ENCODE measurements around the gene PLCB1.

The PLCB1 gene

DNA sequence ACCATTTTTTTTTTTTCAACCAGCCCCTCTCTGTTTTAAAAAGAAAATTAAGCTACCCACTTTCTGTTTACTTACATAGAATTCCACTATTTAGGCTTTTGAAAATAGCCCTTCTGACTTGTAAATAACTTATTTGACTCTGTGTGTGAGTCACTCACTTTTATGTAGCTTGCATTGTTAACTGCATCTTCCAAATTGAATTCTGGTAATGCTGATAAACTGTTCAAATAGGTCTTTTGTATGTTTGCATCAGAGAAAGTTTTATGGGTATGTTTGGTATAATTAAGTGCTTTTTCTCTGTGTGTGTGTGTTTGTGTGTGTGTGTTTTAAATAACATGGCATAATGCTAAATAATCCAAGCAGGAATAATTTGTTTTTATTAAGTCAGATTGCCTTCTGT lies 360.1 kb downstream of the PLCB1 start:
- no peak overlapping the region for H2BK120ac ChIP-seq (ENCODE audit: low read depth, low read length)
- H3K14ac ChIP-seq (ENCODE audit: low read length): no peak overlapping the region
- no peak overlapping the region for H2AK5ac ChIP-seq (ENCODE audit: low read depth, low read length)
- H3K18ac ChIP-seq (ENCODE audit: low read length): no peak overlapping the region
- no peak overlapping the region for H3K27ac ChIP-seq (replicated peaks; ENCODE audit: low read length)
- H3K23ac ChIP-seq (ENCODE audit: low read depth, low read length, poor library complexity): no peak overlapping the region
- H3K9ac ChIP-seq (ENCODE audit: low read depth, low read length, poor library complexity): no peak overlapping the region
- H3K9me3 ChIP-seq (replicated peaks in 1 of 2; ENCODE audit: control insufficient read depth in 2 of 2, insufficient read depth in 1 of 2, low read depth in 1 of 2, low read length in 2 of 2): no peaks in the 10 kb centered on the region
- H2AFZ ChIP-seq (ENCODE audit: low read length): no peak overlapping the region
- H3K27me3 ChIP-seq (ENCODE audit: control insufficient read depth in 3 of 3, insufficient read depth in 3 of 3, low read depth in 1 of 3, low read length in 3 of 3): no peaks in the 10 kb centered on the region
- no peak for DNase-seq (ENCODE audit: low spot score)
- H3K79me1 ChIP-seq (ENCODE audit: low read depth, low read length): peaks cover 2% of the 10 kb centered on the region
- no peak overlapping the region for H2BK12ac ChIP-seq (ENCODE audit: low read length)
- H4K8ac ChIP-seq (ENCODE audit: low read depth, low read length): no peak overlapping the region
- no peak overlapping the region for H3K4ac ChIP-seq (ENCODE audit: low read length)
- H3K4me2 ChIP-seq (ENCODE audit: insufficient read depth, low read length, poor library complexity, severe bottlenecking): no peak overlapping the region
- no peak overlapping the region for H2BK5ac ChIP-seq (ENCODE audit: low read length)
- H3K4me1 ChIP-seq (ENCODE audit: control insufficient read depth in 2 of 2, insufficient read depth in 1 of 2, low read depth in 1 of 2, low read length in 2 of 2): peaks cover 0 to 2% of the 10 kb centered on the region in 2 donors
- no peaks in the 10 kb centered on the region for H3K36me3 ChIP-seq (replicated peaks in 1 of 2; ENCODE audit: control insufficient read depth in 2 of 2, insufficient read depth in 2 of 2, low read length in 2 of 2)
- no peak overlapping the region for H4K91ac ChIP-seq (ENCODE audit: low read depth, low read length, poor library complexity)
- H3K4me3 ChIP-seq (ENCODE audit: low read length in 2 of 2): no peak overlapping the region
- no peak overlapping the region for H2BK15ac ChIP-seq (ENCODE audit: low read length)

DNA sequence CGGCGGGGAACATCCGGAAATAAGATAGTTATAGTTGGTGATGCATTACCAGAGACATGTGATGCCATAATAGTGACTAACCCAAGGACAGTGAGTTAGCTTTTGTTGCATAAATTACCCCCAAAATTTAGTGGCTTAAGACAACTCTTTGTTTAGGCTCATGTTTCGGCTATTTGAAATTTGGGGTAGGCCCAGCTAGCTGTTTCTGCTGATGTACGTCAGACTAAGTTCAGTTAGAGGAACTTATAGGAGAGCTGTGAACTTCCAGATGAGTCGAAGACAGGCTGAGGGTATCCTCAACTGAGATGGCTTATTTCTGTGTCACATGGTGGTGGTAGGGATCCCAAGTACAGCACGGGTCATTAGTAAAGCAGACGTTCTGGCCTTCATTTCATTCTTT lies 366.5 kb downstream of the PLCB1 start:
- no peak overlapping the region for H2AK5ac ChIP-seq (ENCODE audit: low read depth, low read length)
- H4K91ac ChIP-seq (ENCODE audit: low read depth, low read length, poor library complexity): no peak overlapping the region
- no peak overlapping the region for H3K14ac ChIP-seq (ENCODE audit: low read length)
- H3K4ac ChIP-seq (ENCODE audit: low read length): no peak overlapping the region
- no peak overlapping the region for H3K27ac ChIP-seq (replicated peaks; ENCODE audit: low read length)
- no peaks in the 10 kb centered on the region for H3K27me3 ChIP-seq (ENCODE audit: control insufficient read depth in 3 of 3, insufficient read depth in 3 of 3, low read depth in 1 of 3, low read length in 3 of 3)
- no CpG with 5 or more reads among the region's 8 CpGs for WGBS, 2 donors (ENCODE audit: extremely low coverage in 2 of 2, insufficient read length in 2 of 2, insufficient replicate concordance in 1 of 2)
- no peak overlapping the region for H3K4me2 ChIP-seq (ENCODE audit: insufficient read depth, low read length, poor library complexity, severe bottlenecking)
- H2AFZ ChIP-seq (ENCODE audit: low read length): no peak overlapping the region
- H2BK5ac ChIP-seq (ENCODE audit: low read length): no peak overlapping the region
- DNase-seq (ENCODE audit: low spot score): no peak
- H3K4me3 ChIP-seq (ENCODE audit: low read length in 2 of 2): no peak overlapping the region
- no peak overlapping the region for H2BK15ac ChIP-seq (ENCODE audit: low read length)
- no peaks in the 10 kb centered on the region for H3K79me1 ChIP-seq (ENCODE audit: low read depth, low read length)
- no peak overlapping the region for H3K9ac ChIP-seq (ENCODE audit: low read depth, low read length, poor library complexity)
- H3K36me3 ChIP-seq (replicated peaks in 1 of 2; ENCODE audit: control insufficient read depth in 2 of 2, insufficient read depth in 2 of 2, low read length in 2 of 2): no peaks in the 10 kb centered on the region
- no peak overlapping the region for H2BK120ac ChIP-seq (ENCODE audit: low read depth, low read length)
- H3K18ac ChIP-seq (ENCODE audit: low read length): no peak overlapping the region
- no peak overlapping the region for H4K8ac ChIP-seq (ENCODE audit: low read depth, low read length)
- H3K9me3 ChIP-seq (replicated peaks in 1 of 2; ENCODE audit: control insufficient read depth in 2 of 2, insufficient read depth in 1 of 2, low read depth in 1 of 2, low read length in 2 of 2): no peaks in the 10 kb centered on the region
- no peak overlapping the region for H2BK12ac ChIP-seq (ENCODE audit: low read length)
- no peak overlapping the region for H3K23ac ChIP-seq (ENCODE audit: low read depth, low read length, poor library complexity)
- peaks cover 0 to 4% of the 10 kb centered on the region in 2 donors for H3K4me1 ChIP-seq (ENCODE audit: control insufficient read depth in 2 of 2, insufficient read depth in 1 of 2, low read depth in 1 of 2, low read length in 2 of 2)

DNA sequence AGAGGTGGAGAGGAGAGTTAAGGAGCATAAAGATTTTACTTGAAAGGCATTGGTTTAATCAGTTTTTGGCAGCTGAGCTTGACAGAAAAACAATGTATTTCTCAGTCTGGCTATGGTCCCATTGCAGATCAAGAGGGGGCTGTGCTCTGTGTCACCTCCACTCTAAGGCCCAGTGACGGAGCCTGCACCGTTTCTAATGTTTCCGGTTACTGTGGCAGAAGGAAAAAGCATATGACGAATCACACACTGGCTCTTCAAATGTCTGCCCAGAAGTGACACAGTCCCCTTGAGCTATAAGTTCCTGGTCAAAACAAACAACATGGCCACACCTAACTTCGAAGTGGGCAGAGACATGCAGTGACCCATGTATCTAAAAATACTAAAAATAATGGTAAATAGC lies 372.0 kb downstream of the PLCB1 start:
- H3K27me3 ChIP-seq (ENCODE audit: control insufficient read depth in 3 of 3, insufficient read depth in 3 of 3, low read depth in 1 of 3, low read length in 3 of 3): no peaks in the 10 kb centered on the region
- no peak overlapping the region for H2BK12ac ChIP-seq (ENCODE audit: low read length)
- no peak overlapping the region for H2AFZ ChIP-seq (ENCODE audit: low read length)
- H3K23ac ChIP-seq (ENCODE audit: low read depth, low read length, poor library complexity): no peak overlapping the region
- no peak overlapping the region for H2BK15ac ChIP-seq (ENCODE audit: low read length)
- no peak overlapping the region for H2BK120ac ChIP-seq (ENCODE audit: low read depth, low read length)
- no peaks in the 10 kb centered on the region for H3K36me3 ChIP-seq (replicated peaks in 1 of 2; ENCODE audit: control insufficient read depth in 2 of 2, insufficient read depth in 2 of 2, low read length in 2 of 2)
- peaks cover 0 to 4% of the 10 kb centered on the region in 2 donors for H3K4me1 ChIP-seq (ENCODE audit: control insufficient read depth in 2 of 2, insufficient read depth in 1 of 2, low read depth in 1 of 2, low read length in 2 of 2)
- no peak overlapping the region for H4K91ac ChIP-seq (ENCODE audit: low read depth, low read length, poor library complexity)
- H3K9me3 ChIP-seq (replicated peaks in 1 of 2; ENCODE audit: control insufficient read depth in 2 of 2, insufficient read depth in 1 of 2, low read depth in 1 of 2, low read length in 2 of 2): no peaks in the 10 kb centered on the region
- no peak overlapping the region for H2BK5ac ChIP-seq (ENCODE audit: low read length)
- no peak overlapping the region for H3K4ac ChIP-seq (ENCODE audit: low read length)
- no peak overlapping the region for H3K9ac ChIP-seq (ENCODE audit: low read depth, low read length, poor library complexity)
- H3K18ac ChIP-seq (ENCODE audit: low read length): no peak overlapping the region
- H2AK5ac ChIP-seq (ENCODE audit: low read depth, low read length): no peak overlapping the region
- no peak overlapping the region for H3K4me2 ChIP-seq (ENCODE audit: insufficient read depth, low read length, poor library complexity, severe bottlenecking)
- H3K4me3 ChIP-seq (ENCODE audit: low read length in 2 of 2): no peak overlapping the region
- WGBS, 2 donors (ENCODE audit: extremely low coverage in 2 of 2, insufficient read length in 2 of 2, insufficient replicate concordance in 1 of 2): no CpG with 5 or more reads among the region's 5 CpGs
- H3K79me1 ChIP-seq (ENCODE audit: low read depth, low read length): no peaks in the 10 kb centered on the region
- no peak for DNase-seq (ENCODE audit: low spot score)
- H4K8ac ChIP-seq (ENCODE audit: low read depth, low read length): no peak overlapping the region
- no peak overlapping the region for H3K14ac ChIP-seq (ENCODE audit: low read length)
- H3K27ac ChIP-seq (replicated peaks; ENCODE audit: low read length): no peak overlapping the region

GRCh38 chr20:8505476-8506200 lies 373.6 kb downstream of the PLCB1 start:
- no peak overlapping the region for H3K27ac ChIP-seq (replicated peaks; ENCODE audit: low read length)
- no peak overlapping the region for H2BK12ac ChIP-seq (ENCODE audit: low read length)
- no peak overlapping the region for H3K4me2 ChIP-seq (ENCODE audit: insufficient read depth, low read length, poor library complexity, severe bottlenecking)
- no peaks in the 10 kb centered on the region for H3K79me1 ChIP-seq (ENCODE audit: low read depth, low read length)
- no peak overlapping the region for H4K91ac ChIP-seq (ENCODE audit: low read depth, low read length, poor library complexity)
- no peak overlapping the region for H3K18ac ChIP-seq (ENCODE audit: low read length)
- H3K9ac ChIP-seq (ENCODE audit: low read depth, low read length, poor library complexity): no peak overlapping the region
- whole genome bisulfite sequencing, 2 donors (ENCODE audit: extremely low coverage in 2 of 2, insufficient read length in 2 of 2, insufficient replicate concordance in 1 of 2): no CpG with 5 or more reads among the region's 4 CpGs
- no peak overlapping the region for H2BK120ac ChIP-seq (ENCODE audit: low read depth, low read length)
- H2AK5ac ChIP-seq (ENCODE audit: low read depth, low read length): no peak overlapping the region
- H3K36me3 ChIP-seq (replicated peaks in 1 of 2; ENCODE audit: control insufficient read depth in 2 of 2, insufficient read depth in 2 of 2, low read length in 2 of 2): no peaks in the 10 kb centered on the region
- H3K14ac ChIP-seq (ENCODE audit: low read length): no peak overlapping the region
- H3K4me3 ChIP-seq (ENCODE audit: low read length in 2 of 2): no peak overlapping the region
- no peak overlapping the region for H2BK5ac ChIP-seq (ENCODE audit: low read length)
- H3K27me3 ChIP-seq (ENCODE audit: control insufficient read depth in 3 of 3, insufficient read depth in 3 of 3, low read depth in 1 of 3, low read length in 3 of 3): no peaks in the 10 kb centered on the region
- H4K8ac ChIP-seq (ENCODE audit: low read depth, low read length): no peak overlapping the region
- H3K23ac ChIP-seq (ENCODE audit: low read depth, low read length, poor library complexity): no peak overlapping the region
- H3K9me3 ChIP-seq (replicated peaks in 1 of 2; ENCODE audit: control insufficient read depth in 2 of 2, insufficient read depth in 1 of 2, low read depth in 1 of 2, low read length in 2 of 2): no peaks in the 10 kb centered on the region
- DNase-seq (ENCODE audit: low spot score): no peak
- peaks cover 0 to 4% of the 10 kb centered on the region in 2 donors for H3K4me1 ChIP-seq (ENCODE audit: control insufficient read depth in 2 of 2, insufficient read depth in 1 of 2, low read depth in 1 of 2, low read length in 2 of 2)
- no peak overlapping the region for H2BK15ac ChIP-seq (ENCODE audit: low read length)
- no peak overlapping the region for H3K4ac ChIP-seq (ENCODE audit: low read length)
- no peak overlapping the region for H2AFZ ChIP-seq (ENCODE audit: low read length)

All from neuronal stem cell (in vitro differentiated cells).